Mesendoderm (in vitro differentiated cells): ENCODE measurements around the gene ENC1.
"Not testable (repeated sequence)": the region's sequence is repeated elsewhere in the genome, so short reads cannot be mapped to it uniquely, and the experiment has no call there.

Experiments
- DNase-seq: peaks from one replicate; pipeline ENCODE4 v3.0.0; 2013
- H2AK5ac ChIP-seq: 2 replicates; pipeline ENCODE4 v1.6.1; 2013; ENCODE audit warnings: low read length, inconsistent platforms
- H2BK120ac ChIP-seq: 2 replicates; pipeline ENCODE4 v1.6.1; 2013; ENCODE audit warnings: low read depth, mild to moderate bottlenecking, low read length, moderate library complexity, mixed read lengths
- H2BK15ac ChIP-seq: replicated peaks from 2 replicates; pipeline ENCODE4 v1.6.1; 2013; ENCODE audit warnings: low read depth, mild to moderate bottlenecking, moderate library complexity
- H2BK5ac ChIP-seq: 2 replicates; pipeline ENCODE4 v1.6.1; 2013; ENCODE audit warnings: low read length, inconsistent platforms
- H3K18ac ChIP-seq: 2 replicates; pipeline ENCODE4 v1.6.1; 2013; ENCODE audit warnings: mild to moderate bottlenecking, low read length, mixed read lengths
- H3K23ac ChIP-seq: one replicate; pipeline ENCODE4 v1.6.1; 2013; ENCODE audit warnings: low read length
- H3K27ac ChIP-seq: 2 replicates; pipeline ENCODE4 v1.5.1; 2013; ENCODE audit warnings: low read depth, mild to moderate bottlenecking, inconsistent platforms, low read length, moderate library complexity
- H3K27me3 ChIP-seq: 2 replicates; pipeline ENCODE4 v1.6.1; 2013; ENCODE audit warnings: low read length, control low read depth, mild to moderate bottlenecking, inconsistent platforms; ENCODE audit not compliant: insufficient read depth, poor library complexity
- H3K36me3 ChIP-seq: 2 replicates; pipeline ENCODE4 v1.6.1; 2013; ENCODE audit warnings: low read length, inconsistent platforms; ENCODE audit not compliant: control insufficient read depth, insufficient read depth
- H3K4ac ChIP-seq: one replicate; pipeline ENCODE4 v1.6.1; 2013; ENCODE audit warnings: low read depth, mild to moderate bottlenecking, low read length, moderate library complexity
- H3K4me1 ChIP-seq: 2 replicates; pipeline ENCODE4 v1.6.1; 2013; ENCODE audit warnings: low read depth, low read length, inconsistent platforms; ENCODE audit not compliant: control insufficient read depth
- H3K4me2 ChIP-seq: 2 replicates; pipeline ENCODE4 v1.6.1; 2013; ENCODE audit warnings: low read length
- H3K4me3 ChIP-seq: 2 replicates; pipeline ENCODE4 v1.5.1; 2013; ENCODE audit warnings: mild to moderate bottlenecking, low read length
- H3K56ac ChIP-seq: one replicate; pipeline ENCODE4 v1.6.1; 2013; ENCODE audit warnings: low read length
- H3K79me1 ChIP-seq: 2 replicates; pipeline ENCODE4 v1.6.1; 2013; ENCODE audit warnings: low read length, inconsistent platforms
- H3K79me2 ChIP-seq: 2 replicates; pipeline ENCODE4 v1.6.1; 2013; ENCODE audit warnings: mild to moderate bottlenecking, low read length; ENCODE audit not compliant: control insufficient read depth, insufficient read depth
- H3K9ac ChIP-seq: 2 replicates; pipeline ENCODE4 v1.6.1; 2013; ENCODE audit warnings: low read length, inconsistent platforms
- H4K5ac ChIP-seq: one replicate; pipeline ENCODE4 v1.6.1; 2013; ENCODE audit warnings: low read length
- H4K8ac ChIP-seq: one replicate; pipeline ENCODE4 v1.6.1; 2013; ENCODE audit warnings: low read depth, mild to moderate bottlenecking, control low read depth, low read length, moderate library complexity
- WGBS: extraction: QIAGEN DNeasy Blood & Tissue Kit; methylation state at CpG from one replicate; pipeline ENCODE4 v1.1.7; 2013; ENCODE audit warnings: low lambda C conversion rate, missing lambda C conversion rate; ENCODE audit not compliant: insufficient coverage; ENCODE audit errors: extremely low coverage; 5-methylcytosine and 5-hydroxymethylcytosine counted together

ENC1 gene

DNA sequence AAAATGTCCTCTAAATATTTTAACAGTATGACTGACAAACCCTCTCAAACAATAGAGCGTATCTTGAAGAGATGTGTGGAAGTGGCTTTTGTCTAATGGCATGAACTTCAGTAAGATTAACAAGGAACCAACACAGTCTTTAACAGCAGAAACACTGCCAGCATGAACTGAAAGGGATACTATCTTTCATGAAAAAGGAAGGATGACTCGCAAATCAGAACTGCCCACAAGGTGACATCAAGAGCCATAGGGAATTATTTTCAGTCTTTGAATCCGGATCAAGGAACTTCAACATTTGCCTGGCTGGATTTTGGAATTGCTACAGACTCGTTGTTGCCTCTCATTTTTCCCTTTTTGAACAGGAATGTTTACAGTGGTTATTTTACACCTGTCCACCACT is 39.4 kb upstream of the ENC1 start:
- no peak overlapping the region for H4K8ac ChIP-seq
- no peak overlapping the region for H2AK5ac ChIP-seq
- DNase-seq = no peak
- no peak overlapping the region for H2BK5ac ChIP-seq
- H3K9ac ChIP-seq = no peak overlapping the region
- no peaks in the 10 kb centered on the region for H3K79me2 ChIP-seq
- no peaks in the 10 kb centered on the region for H3K4me1 ChIP-seq
- H2BK15ac ChIP-seq = no peak overlapping the region
- no peak overlapping the region for H2BK120ac ChIP-seq
- H3K27ac ChIP-seq = no peak overlapping the region
- no peak overlapping the region for H3K18ac ChIP-seq
- H3K36me3 ChIP-seq = no peaks in the 10 kb centered on the region
- no peak overlapping the region for H3K4me2 ChIP-seq
- no CpG with 5 or more reads among the region's 4 CpGs for WGBS
- no peak overlapping the region for H4K5ac ChIP-seq
- no peak overlapping the region for H3K56ac ChIP-seq
- H3K23ac ChIP-seq = no peak overlapping the region
- H3K27me3 ChIP-seq = no peaks in the 10 kb centered on the region
- H3K4ac ChIP-seq = no peak overlapping the region
- no peak overlapping the region for H3K4me3 ChIP-seq
- H3K79me1 ChIP-seq = no peaks in the 10 kb centered on the region

DNA sequence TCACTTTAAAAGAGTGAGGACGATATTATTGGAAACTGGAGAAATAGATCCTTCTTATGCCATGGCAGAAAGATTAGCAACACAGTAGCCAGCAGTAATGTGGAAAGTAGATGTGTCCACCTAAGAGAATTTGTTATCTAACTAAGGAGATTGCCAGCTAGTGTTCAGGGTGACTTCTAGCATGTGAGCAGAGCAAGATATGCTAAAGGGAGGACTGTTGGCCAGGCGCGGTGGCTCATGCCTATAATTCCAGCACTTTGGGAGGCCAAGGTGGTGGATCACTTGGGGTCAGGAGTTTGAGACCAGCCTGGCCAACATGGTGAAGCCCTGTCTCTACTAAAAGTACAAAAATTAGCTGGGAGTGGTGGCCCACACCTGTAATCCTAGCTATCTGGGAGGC is 38.8 kb upstream of the ENC1 start:
- not testable (repeated sequence) for DNase-seq, H3K4me1 ChIP-seq, H4K8ac ChIP-seq, H3K79me2 ChIP-seq, H3K18ac ChIP-seq, H3K4ac ChIP-seq, H3K36me3 ChIP-seq, H3K9ac ChIP-seq, H4K5ac ChIP-seq, H3K27ac ChIP-seq, H2BK15ac ChIP-seq, H3K23ac ChIP-seq, H2BK120ac ChIP-seq, H3K79me1 ChIP-seq, H3K27me3 ChIP-seq, H3K4me3 ChIP-seq, H3K56ac ChIP-seq, H2AK5ac ChIP-seq, H3K4me2 ChIP-seq, H2BK5ac ChIP-seq
- WGBS = no CpG with 5 or more reads among the region's 3 CpGs

DNA sequence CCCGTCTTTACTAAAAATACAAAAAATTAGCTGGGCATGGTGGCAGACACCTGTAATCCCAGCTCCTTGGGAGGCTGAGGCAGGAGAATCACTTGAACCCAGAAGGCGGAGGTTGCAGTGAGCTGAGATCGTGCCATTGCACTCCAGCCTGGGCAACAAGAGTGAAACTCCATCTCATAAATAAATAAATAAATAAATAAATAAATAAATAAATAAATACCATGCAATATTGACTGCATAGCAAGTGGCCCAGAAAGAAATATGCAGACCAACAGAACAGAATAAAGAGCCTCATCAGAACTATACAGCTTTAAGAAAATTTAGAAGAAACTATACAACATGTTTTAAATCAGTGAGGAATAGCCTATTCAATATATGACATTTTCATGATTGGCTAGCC is 37.6 kb upstream of the ENC1 start:
- H3K18ac ChIP-seq, H3K79me2 ChIP-seq, H3K4me3 ChIP-seq, H2BK15ac ChIP-seq, DNase-seq, H3K36me3 ChIP-seq, H3K56ac ChIP-seq, H3K4me2 ChIP-seq, H3K79me1 ChIP-seq, H2BK5ac ChIP-seq, H4K8ac ChIP-seq, H3K27ac ChIP-seq, H3K4me1 ChIP-seq, H3K9ac ChIP-seq, H3K23ac ChIP-seq, H2AK5ac ChIP-seq, H3K27me3 ChIP-seq, H2BK120ac ChIP-seq, H4K5ac ChIP-seq, H3K4ac ChIP-seq: not testable (repeated sequence)
- no CpG with 5 or more reads among the region's 3 CpGs for WGBS

DNA sequence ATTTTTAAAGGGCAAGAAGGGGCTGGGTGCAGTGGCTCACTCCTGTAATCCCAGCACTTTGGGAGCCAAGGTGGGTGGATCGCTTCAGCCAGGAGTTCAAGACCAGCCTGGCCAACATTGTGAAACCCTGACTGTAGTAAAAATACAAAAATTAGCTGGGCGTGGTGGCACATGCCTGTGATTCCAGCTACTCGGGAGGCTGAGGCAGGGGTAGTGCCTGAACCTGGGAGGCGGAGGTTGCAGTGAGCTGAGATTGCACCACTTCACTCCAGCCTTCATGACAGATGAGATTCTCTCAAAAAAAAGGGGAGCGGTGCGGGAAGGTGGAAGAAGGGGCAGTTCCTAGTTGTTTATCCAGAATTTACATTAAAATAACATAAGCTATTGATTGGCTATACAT is 35.9 kb upstream of the ENC1 start:
- H2BK120ac ChIP-seq, H3K27ac ChIP-seq, H3K79me2 ChIP-seq, H3K4me2 ChIP-seq, H3K4me3 ChIP-seq, H3K4me1 ChIP-seq, H2AK5ac ChIP-seq, H4K8ac ChIP-seq, H2BK5ac ChIP-seq, H3K56ac ChIP-seq, H3K27me3 ChIP-seq, H3K4ac ChIP-seq, DNase-seq, H3K23ac ChIP-seq, H4K5ac ChIP-seq, H3K9ac ChIP-seq, H3K79me1 ChIP-seq, H2BK15ac ChIP-seq, H3K36me3 ChIP-seq, H3K18ac ChIP-seq: not testable (repeated sequence)
- no CpG with 5 or more reads among the region's 6 CpGs for WGBS

DNA sequence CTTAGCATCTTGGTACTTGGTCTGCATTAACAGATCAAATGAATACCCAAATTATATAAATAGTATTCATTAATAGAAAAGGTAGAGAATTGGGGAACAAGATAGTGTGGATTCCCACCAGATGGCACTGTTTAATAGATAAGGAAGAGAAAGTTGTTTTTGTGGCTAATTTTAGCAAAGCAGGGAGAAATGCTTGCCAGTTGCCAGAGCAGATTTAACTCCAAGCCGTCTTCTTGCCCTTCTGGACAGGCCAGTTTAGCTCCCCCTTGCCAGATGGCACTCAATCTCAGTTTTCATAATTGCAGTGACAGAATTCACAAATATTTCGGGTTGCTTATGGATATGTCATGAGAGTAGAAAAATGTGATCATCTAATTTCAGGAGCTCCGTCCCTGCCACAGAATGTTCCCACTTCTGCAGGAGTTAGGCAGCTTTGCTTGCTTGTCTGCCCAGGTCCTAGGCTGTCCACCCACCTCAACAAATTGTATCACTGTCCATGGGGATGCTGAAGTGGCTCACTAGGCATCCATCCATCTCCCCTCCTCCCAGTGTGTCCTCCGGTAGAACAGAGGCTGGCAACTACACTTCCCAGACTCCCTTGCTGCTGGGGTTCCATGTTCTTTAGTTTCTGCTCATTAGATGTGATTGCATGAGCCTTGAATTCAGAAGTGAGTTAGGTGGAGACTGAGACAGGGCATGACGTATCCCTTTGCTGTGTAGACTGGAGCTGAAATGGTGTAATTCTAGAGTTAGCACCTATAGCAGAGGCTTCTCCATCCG is 32.7 kb upstream of the ENC1 start:
- Histone ChIP-seq H4K8ac (no peak overlapping the region), H3K18ac (no peak overlapping the region), H2BK5ac (no peak overlapping the region), H3K27ac (no peak overlapping the region), H4K5ac (no peak overlapping the region), H3K4me2 (no peak overlapping the region), H3K4me1 (no peaks in the 10 kb centered on the region), H3K9ac (no peak overlapping the region), H3K4ac (no peak overlapping the region), H2AK5ac (no peak overlapping the region), H3K79me1 (no peaks in the 10 kb centered on the region), H2BK120ac (no peak overlapping the region), H3K79me2 (no peaks in the 10 kb centered on the region), H3K23ac (no peak overlapping the region), H3K4me3 (no peak overlapping the region), H3K27me3 (no peaks in the 10 kb centered on the region), H3K36me3 (no peaks in the 10 kb centered on the region), H3K56ac (no peak overlapping the region), H2BK15ac (no peak overlapping the region)
- DNase-seq = peak; percentile 35
- WGBS = no CpG with 5 or more reads among the region's 6 CpGs
